Testis (tissue), 2 donors: ENCODE results near the gene PCYOX1L.

Source experiments
- POLR2A ChIP-seq: fragments of 450-650 bp; IDR thresholded peaks from one replicate; pipeline ENCODE4 v1.6.1; 2017; ENCODE audit warnings: antibody characterized with exemption, mild to moderate bottlenecking, moderate library complexity
- TF ChIP-seq, protein P1 (sequence below), 3 experiments: fragments of 450-650 bp in 2 of 3; fragments of 200-600 bp in 1 of 3; sonication (generic) in 1 of 3; IDR thresholded peaks; one replicate each; pipeline ENCODE4 v1.5.1; 2016 to 2019; ENCODE audit warnings: antibody characterized with exemption in 3 of 3, mild to moderate bottlenecking in 2 of 3, moderate library complexity in 1 of 3

DNA sequence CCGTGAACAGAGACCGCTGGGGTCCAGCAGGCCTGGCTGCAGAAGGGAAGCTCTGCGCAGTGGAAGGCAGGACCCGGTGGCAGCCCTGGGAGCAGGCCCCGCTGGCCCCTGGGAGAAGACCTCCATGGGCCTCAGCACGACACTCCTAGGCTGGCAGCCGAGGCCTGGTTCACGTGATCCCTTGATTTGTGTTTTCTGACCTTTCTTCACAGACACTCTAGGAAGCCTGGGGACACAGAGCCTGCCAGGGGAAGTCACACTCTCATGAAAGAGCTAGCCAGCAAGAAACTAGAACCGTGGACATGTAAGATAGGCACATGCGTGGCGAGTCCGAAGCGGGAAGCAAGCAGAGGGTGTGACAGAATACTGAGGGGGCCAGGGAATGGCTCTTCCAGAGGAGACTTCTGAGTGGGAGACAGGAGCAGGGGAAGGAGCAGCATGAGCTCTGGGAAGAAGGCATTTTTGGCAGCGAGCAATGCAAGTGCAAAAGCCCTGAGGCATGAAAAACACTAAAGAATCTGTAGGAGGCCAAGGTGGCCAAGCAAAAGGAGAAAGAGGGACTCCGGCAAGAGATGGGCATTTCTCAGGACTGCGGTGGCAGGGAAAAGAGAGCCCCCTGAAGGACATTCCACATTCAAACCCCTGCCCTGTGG lies 47.8 kb downstream of the PCYOX1L start:
- TF ChIP-seq, protein P1, sequence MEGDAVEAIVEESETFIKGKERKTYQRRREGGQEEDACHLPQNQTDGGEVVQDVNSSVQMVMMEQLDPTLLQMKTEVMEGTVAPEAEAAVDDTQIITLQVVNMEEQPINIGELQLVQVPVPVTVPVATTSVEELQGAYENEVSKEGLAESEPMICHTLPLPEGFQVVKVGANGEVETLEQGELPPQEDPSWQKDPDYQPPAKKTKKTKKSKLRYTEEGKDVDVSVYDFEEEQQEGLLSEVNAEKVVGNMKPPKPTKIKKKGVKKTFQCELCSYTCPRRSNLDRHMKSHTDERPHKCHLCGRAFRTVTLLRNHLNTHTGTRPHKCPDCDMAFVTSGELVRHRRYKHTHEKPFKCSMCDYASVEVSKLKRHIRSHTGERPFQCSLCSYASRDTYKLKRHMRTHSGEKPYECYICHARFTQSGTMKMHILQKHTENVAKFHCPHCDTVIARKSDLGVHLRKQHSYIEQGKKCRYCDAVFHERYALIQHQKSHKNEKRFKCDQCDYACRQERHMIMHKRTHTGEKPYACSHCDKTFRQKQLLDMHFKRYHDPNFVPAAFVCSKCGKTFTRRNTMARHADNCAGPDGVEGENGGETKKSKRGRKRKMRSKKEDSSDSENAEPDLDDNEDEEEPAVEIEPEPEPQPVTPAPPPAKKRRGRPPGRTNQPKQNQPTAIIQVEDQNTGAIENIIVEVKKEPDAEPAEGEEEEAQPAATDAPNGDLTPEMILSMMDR (IDR thresholded peaks at IDR 0.05) = no peak
- TF ChIP-seq POLR2A = no peak
